ENCODE results near the gene DLX1.
"Not testable (repeated sequence)": the region's sequence is repeated elsewhere in the genome, so short reads cannot be mapped to it uniquely, and the experiment has no call there.

DLX1 gene

GRCh38 chr2:172134270-172134669 lies 49.0 kb downstream of the DLX1 start:
- no peak overlapping the region for H3K4me3 ChIP-seq (ENCODE audit: low read depth, low read length)
- no peak for TF ChIP-seq CTCF (IDR thresholded peaks at IDR 0.05; ENCODE audit: low read depth, low read length)

GRCh38 chr2:172135446-172135845 lies 50.1 kb downstream of the DLX1 start:
- TF ChIP-seq CTCF (IDR thresholded peaks at IDR 0.05; ENCODE audit: low read depth, low read length), result no peak
- H3K4me3 ChIP-seq (ENCODE audit: low read depth, low read length), result no peak overlapping the region

GRCh38 chr2:172137109-172137508 lies 51.8 kb downstream of the DLX1 start:
- no peak overlapping the region for H3K4me3 ChIP-seq (ENCODE audit: low read depth, low read length)
- TF ChIP-seq CTCF (IDR thresholded peaks at IDR 0.05; ENCODE audit: low read depth, low read length), result no peak

- H3K4me3 ChIP-seq (ENCODE audit: low read depth, low read length), result no peak overlapping the region
- no peak for TF ChIP-seq CTCF (IDR thresholded peaks at IDR 0.05; ENCODE audit: low read depth, low read length)
Measured at GRCh38 chr2:172137943-172138342, 52.6 kb downstream of the DLX1 start.

GRCh38 chr2:172138727-172139126 lies 53.4 kb downstream of the DLX1 start:
- H3K4me3 ChIP-seq (ENCODE audit: low read depth, low read length), result not testable (repeated sequence)

Data from WI38 (cell line).